Peyer's patch (tissue), 4 donors: Measurements from ENCODE around the gene SLC13A3.

Experiments used
- CTCF ChIP-seq, 6 experiments: fragments of 450-650 bp in 4 of 6; fragments of 200-600 bp in 2 of 6; sonication (generic) in 1 of 6; IDR thresholded peaks; one replicate each; pipeline ENCODE4 v1.5.1; 2017 to 2019; ENCODE audit warnings: antibody characterized with exemption in 6 of 6, mild to moderate bottlenecking in 3 of 6, moderate library complexity in 1 of 6
- POLR2A ChIP-seq, 2 donors: fragments of 450-650 bp; IDR thresholded peaks; one replicate each; pipeline ENCODE4 v1.5.1; 2017; ENCODE audit warnings: antibody characterized with exemption in 2 of 2, mild to moderate bottlenecking in 2 of 2, moderate library complexity in 2 of 2

GRCh38 chr20:46520976-46521579 lies 130.2 kb downstream of the SLC13A3 start:
- TF ChIP-seq POLR2A (IDR thresholded peaks at IDR 0.05) (no peak), CTCF (IDR thresholded peaks at IDR 0.05) (peak in 4 of 6 experiments; percentile 50 to 69 (median 58))
